Peyer's patch (tissue), 4 donors: ENCODE measurements around the gene CREBL2. TPM values are rescaled to one million over a fixed set of nuclear protein-coding genes. Genes with fewer than 3 reads are reported as not detected.
"Not testable (repeated sequence)": the region's sequence is repeated elsewhere in the genome, so short reads cannot be mapped to it uniquely, and the experiment has no call there.

Experiments
- DNase-seq, 3 donors: peaks; one replicate each; pipeline ENCODE4 v3.0.0-alpha.2; 2017 to 2019
- H3K27ac ChIP-seq, 4 donors: fragments of 200-600 bp; sonication (generic); one replicate each; pipeline ENCODE4 v1.5.1; 2016 to 2019
- H3K27me3 ChIP-seq, 2 donors: fragments of 200-600 bp; sonication (generic); one replicate each; pipeline ENCODE4 v1.5.1; 2019
- H3K36me3 ChIP-seq, 3 donors: fragments of 200-600 bp; sonication (generic); one replicate each; pipeline ENCODE4 v1.5.1; 2016 to 2019
- H3K4me1 ChIP-seq, 4 donors: fragments of 200-600 bp; sonication (generic); one replicate each; pipeline ENCODE4 v1.5.1; 2016 to 2019
- H3K4me3 ChIP-seq, 4 donors: fragments of 200-600 bp; sonication (generic); 1 replicate in 3 of 4; 2 replicates in 1 of 4; pipeline ENCODE4 v1.5.1; 2016 to 2019; ENCODE audit warnings: mild to moderate bottlenecking in 1 of 4
- H3K9me3 ChIP-seq, 4 donors: fragments of 200-600 bp; sonication (generic); one replicate each; pipeline ENCODE4 v1.5.1; 2016 to 2019; ENCODE audit warnings: mild to moderate bottlenecking in 1 of 4
- POLR2A ChIP-seq, 2 donors: fragments of 450-650 bp; IDR thresholded peaks; one replicate each; pipeline ENCODE4 v1.5.1; 2017; ENCODE audit warnings: antibody characterized with exemption in 2 of 2, mild to moderate bottlenecking in 2 of 2, moderate library complexity in 2 of 2
- total RNA-seq, 4 donors: library from RNA; depleted of rRNA; stranded (reverse); fragments of >200 nt; gene quantifications; one replicate each; pipeline ENCODE4 v1.1.0, GENCODE V29; 2016
- TF ChIP-seq, protein P1 (sequence below), 6 experiments: fragments of 450-650 bp in 4 of 6; fragments of 200-600 bp in 2 of 6; sonication (generic) in 1 of 6; IDR thresholded peaks; one replicate each; pipeline ENCODE4 v1.5.1; 2017 to 2019; ENCODE audit warnings: antibody characterized with exemption in 6 of 6, mild to moderate bottlenecking in 3 of 6, moderate library complexity in 1 of 6

Gene CREBL2
- total RNA-seq, 4 donors from 2014 or later, result 23.1 to 33.0 (median 27.6) TPM

GRCh38 chr12:12627308-12627827, 15.7 kb downstream of the CREBL2 start:
- H3K27me3 ChIP-seq, result no peaks in the 10 kb centered on the region
- H3K9me3 ChIP-seq, result no peaks in the 10 kb centered on the region
- no peak for DNase-seq
- no peak overlapping the region for H3K4me3 ChIP-seq
- TF ChIP-seq POLR2A (IDR thresholded peaks at IDR 0.05), result no peak
- TF ChIP-seq, protein P1, sequence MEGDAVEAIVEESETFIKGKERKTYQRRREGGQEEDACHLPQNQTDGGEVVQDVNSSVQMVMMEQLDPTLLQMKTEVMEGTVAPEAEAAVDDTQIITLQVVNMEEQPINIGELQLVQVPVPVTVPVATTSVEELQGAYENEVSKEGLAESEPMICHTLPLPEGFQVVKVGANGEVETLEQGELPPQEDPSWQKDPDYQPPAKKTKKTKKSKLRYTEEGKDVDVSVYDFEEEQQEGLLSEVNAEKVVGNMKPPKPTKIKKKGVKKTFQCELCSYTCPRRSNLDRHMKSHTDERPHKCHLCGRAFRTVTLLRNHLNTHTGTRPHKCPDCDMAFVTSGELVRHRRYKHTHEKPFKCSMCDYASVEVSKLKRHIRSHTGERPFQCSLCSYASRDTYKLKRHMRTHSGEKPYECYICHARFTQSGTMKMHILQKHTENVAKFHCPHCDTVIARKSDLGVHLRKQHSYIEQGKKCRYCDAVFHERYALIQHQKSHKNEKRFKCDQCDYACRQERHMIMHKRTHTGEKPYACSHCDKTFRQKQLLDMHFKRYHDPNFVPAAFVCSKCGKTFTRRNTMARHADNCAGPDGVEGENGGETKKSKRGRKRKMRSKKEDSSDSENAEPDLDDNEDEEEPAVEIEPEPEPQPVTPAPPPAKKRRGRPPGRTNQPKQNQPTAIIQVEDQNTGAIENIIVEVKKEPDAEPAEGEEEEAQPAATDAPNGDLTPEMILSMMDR (IDR thresholded peaks at IDR 0.05), result no peak
- H3K27ac ChIP-seq, result no peak overlapping the region
- H3K36me3 ChIP-seq, result peaks cover 0 to 4% (median 0%) of the 10 kb centered on the region in 3 donors
- H3K4me1 ChIP-seq, result peaks cover 0 to 4% (median 0%) of the 10 kb centered on the region in 4 donors

DNA sequence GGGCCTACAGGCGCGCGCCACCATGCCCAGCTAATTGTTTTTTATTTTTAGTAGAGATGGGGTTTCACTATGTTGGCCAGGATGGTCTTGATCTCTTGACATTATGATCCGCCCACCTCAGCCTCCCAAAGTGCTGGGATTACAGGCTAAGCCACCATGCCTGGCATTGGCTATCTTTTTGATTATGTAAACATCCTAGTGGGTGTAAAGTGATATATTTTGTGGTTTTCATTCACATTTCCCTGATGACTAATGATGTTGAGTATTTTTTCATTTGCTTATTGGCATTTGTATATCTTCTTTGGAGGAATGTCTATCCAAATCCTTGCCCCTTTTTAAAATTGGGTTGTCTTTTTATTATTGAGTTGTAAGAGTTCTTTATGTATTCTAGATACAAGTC, 16.3 kb downstream of the CREBL2 start:
- no peak for TF ChIP-seq POLR2A (IDR thresholded peaks at IDR 0.05)
- TF ChIP-seq, protein P1 (IDR thresholded peaks at IDR 0.05), result no peak
- Histone ChIP-seq H3K9me3 (no peaks in the 10 kb centered on the region), H3K27ac (no peak overlapping the region), H3K27me3 (no peaks in the 10 kb centered on the region), H3K4me1 (peaks cover 0 to 4% (median 0%) of the 10 kb centered on the region in 4 donors), H3K36me3 (peaks cover 0 to 4% (median 0%) of the 10 kb centered on the region in 3 donors), H3K4me3 (no peak overlapping the region)
- DNase-seq, result no peak

GRCh38 chr12:12630850-12631249, 19.2 kb downstream of the CREBL2 start:
- H3K4me1 ChIP-seq, result peaks cover 0 to 4% (median 0%) of the 10 kb centered on the region in 4 donors
- no peaks in the 10 kb centered on the region for H3K9me3 ChIP-seq
- H3K36me3 ChIP-seq, result peaks cover 0 to 10% (median 0%) of the 10 kb centered on the region in 3 donors
- DNase-seq, result no peak
- no peak overlapping the region for H3K27ac ChIP-seq
- H3K4me3 ChIP-seq, result no peak overlapping the region
- H3K27me3 ChIP-seq, result no peaks in the 10 kb centered on the region
- no peak for TF ChIP-seq POLR2A (IDR thresholded peaks at IDR 0.05)
- TF ChIP-seq, protein P1 (IDR thresholded peaks at IDR 0.05), result no peak

DNA sequence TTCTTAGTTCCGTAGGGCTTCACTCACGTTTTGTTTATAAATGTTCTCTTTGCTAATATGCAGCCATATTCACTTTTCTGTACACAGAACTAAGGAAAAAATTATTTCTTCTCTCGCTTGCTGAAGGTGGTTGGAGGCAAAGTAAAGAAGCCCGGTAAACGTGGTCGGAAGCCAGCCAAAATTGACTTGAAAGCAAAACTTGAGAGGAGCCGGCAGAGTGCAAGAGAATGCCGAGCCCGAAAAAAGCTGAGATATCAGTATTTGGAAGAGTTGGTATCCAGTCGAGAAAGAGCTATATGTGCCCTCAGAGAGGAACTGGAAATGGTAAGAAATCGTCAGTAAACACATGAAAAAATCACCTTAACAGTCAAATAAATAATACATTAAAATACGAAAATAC, 24.0 kb downstream of the CREBL2 start:
- peaks cover 0 to 54% (median 0%) of the 10 kb centered on the region in 3 donors for H3K36me3 ChIP-seq
- no peak overlapping the region for H3K27ac ChIP-seq
- peaks cover 0 to 10% (median 0%) of the 10 kb centered on the region in 4 donors for H3K9me3 ChIP-seq
- DNase-seq, result no peak
- no peaks in the 10 kb centered on the region for H3K27me3 ChIP-seq
- peaks cover 0 to 4% (median 0%) of the 10 kb centered on the region in 4 donors for H3K4me1 ChIP-seq
- no peak overlapping the region for H3K4me3 ChIP-seq
- TF ChIP-seq, protein P1 (IDR thresholded peaks at IDR 0.05), result no peak
- TF ChIP-seq POLR2A (IDR thresholded peaks at IDR 0.05), result no peak

DNA sequence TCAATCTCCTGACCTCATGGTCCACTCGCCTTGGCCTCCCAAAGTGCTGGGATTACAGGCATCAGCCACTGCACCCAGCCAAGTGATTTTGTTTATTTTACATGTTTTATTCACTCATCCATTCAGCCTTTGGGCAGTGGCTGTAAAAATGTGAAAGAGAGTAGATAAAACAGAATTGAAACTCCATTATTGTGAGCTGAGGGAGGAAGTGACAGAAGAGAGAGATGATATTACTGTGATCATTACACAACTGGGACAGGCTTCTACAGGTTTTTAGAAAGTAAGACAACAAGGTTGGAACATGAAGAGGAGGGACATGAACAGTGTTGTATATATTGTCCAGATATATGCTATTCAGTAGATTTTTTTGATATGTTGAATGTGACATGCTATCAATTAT, 25.0 kb downstream of the CREBL2 start:
- no peaks in the 10 kb centered on the region for H3K4me1 ChIP-seq
- H3K27me3 ChIP-seq, result no peaks in the 10 kb centered on the region
- peaks cover 0 to 10% (median 0%) of the 10 kb centered on the region in 4 donors for H3K9me3 ChIP-seq
- no peak overlapping the region for H3K4me3 ChIP-seq
- no peak for DNase-seq
- H3K27ac ChIP-seq, result no peak overlapping the region
- TF ChIP-seq, protein P1 (IDR thresholded peaks at IDR 0.05), result no peak
- TF ChIP-seq POLR2A (IDR thresholded peaks at IDR 0.05), result no peak
- peaks cover 0 to 55% (median 0%) of the 10 kb centered on the region in 3 donors for H3K36me3 ChIP-seq

DNA sequence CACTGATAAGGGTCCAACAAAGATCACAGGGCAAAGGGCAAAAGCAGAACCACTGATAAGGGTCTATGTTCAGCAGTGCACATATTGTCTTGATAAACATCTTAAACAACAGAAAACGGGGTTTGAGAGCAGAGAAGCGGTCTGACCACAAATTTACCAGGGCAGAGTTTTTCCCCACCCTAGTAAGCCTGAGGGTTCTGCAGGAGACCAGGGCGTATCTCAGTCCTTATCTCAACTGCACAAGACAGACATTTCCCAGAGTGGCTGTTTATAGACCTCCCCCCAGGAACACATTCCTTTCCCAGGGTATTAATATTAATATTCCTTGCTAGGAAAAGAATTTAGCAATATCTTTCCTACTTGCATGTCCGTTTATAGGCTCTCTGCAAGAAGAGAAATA, 28.3 kb downstream of the CREBL2 start:
- H3K4me1 ChIP-seq, DNase-seq, H3K4me3 ChIP-seq, H3K27ac ChIP-seq, H3K27me3 ChIP-seq: not testable (repeated sequence)
- H3K9me3 ChIP-seq, result peaks cover 0 to 10% (median 0%) of the 10 kb centered on the region in 4 donors
- H3K36me3 ChIP-seq, result peaks cover 0 to 72% (median 0%) of the 10 kb centered on the region in 3 donors
